ENCODE measurements around the gene ARHGAP35. TPM values are rescaled to one million over a fixed set of nuclear protein-coding genes. Genes with fewer than 3 reads are reported as not detected.
"Not testable (repeated sequence)": the region's sequence is repeated elsewhere in the genome, so short reads cannot be mapped to it uniquely, and the experiment has no call there.

ARHGAP35 gene
- total RNA-seq, 1 donor from 2014 or later, result 31.0 TPM

DNA sequence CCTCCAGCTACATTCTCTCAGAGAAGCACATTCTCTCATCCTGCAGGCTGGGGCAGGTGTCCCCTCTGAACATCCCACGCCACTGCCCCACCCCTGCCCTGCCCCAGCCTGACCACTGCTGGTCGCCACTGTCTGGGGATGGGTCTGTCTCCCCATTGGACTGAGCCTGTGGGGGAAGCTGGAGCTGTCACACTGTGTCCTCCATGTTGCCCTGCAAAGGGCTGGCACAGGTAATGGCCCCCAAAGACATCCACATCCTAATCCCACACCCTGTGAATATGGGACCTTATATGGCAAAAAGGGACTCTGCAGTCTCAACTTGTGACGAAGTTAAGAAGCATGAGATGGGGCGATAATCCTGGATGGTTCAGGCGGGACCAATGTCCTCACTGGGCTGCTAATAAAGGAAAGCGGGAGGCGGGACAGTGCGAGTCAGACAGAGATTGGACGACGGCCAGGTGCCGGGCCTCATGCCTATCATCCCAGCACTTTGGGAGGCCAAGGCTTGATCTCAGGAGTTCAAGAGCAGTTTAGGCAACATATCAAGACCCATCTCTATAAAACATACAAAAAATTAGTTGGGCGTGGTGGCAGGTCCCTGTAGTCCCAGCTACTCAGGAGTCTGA, 19.2 kb upstream of the ARHGAP35 start:
- intact Hi-C loops (cut with micrococcal nuclease), result loop anchor here (2.0 kb wide), 1 partner anchor 55 kb away; no protein-coding TSS in a partner anchor

DNA sequence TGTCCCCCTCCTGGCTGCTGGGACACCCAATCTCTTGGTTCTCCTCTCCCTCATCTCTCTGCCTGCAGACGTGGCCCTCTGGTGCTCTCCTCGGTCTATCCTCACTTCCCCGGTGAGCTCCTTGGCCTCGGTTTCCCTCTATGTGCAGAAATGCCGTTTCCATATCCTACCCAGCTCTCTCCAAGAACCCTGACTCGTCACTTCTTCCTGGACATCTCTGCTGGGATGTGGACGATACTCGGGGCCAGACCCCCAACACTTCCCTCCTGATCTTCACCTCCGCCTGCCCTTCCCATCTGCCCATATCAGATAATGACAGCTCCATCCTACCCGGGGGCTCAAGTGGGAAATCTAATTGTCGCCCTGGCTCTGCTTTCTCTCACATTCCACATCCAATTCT, 18.0 kb upstream of the ARHGAP35 start:
- intact Hi-C loops (cut with micrococcal nuclease), result no loop called here

DNA sequence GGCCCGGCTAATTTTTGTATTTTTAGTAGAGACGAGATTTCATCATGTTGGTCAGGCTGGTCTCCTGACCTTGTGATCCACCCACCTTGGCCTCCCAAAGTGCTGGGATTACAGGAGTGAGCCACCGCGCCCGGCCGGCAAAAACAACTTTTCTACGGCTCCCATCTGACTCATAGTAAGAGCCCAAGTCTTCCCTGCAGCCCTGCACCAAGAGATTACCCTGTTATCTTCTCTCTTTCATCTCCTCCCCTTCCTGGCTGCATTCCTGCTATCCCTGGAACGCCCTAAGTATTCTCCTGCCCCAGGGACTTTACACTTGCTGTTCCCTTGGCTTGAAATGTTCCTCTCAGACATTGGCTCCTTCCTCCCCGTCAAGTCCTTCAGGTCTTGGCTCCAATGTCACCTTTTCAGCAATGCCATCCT, 16.7 kb upstream of the ARHGAP35 start:
- intact Hi-C loops (cut with micrococcal nuclease), result no loop called here

DNA sequence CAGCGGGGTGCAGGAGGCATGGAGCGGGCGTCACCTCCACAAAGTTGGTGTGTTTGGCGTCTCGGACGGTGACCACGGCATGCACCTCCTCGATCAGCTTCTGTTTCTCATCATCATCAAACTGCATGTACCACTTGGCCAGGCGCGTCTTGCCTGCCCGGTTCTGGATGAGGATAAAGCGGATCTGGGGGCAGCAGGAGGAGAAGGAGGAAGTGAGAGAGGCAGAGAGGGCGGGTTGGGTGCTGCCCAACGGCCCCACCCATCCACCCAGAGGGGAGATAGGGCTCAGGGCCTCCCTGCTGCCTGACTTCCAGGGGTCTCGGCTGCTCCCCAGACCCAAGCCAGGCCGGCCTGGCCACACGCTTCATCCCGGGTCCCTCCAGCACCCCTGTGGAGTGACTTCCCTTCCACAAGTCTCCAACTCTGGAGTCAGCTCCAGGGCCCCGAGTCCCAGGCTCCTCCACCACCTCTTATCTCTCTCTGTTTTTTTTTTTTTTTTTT, 14.8 kb upstream of the ARHGAP35 start:
- intact Hi-C loops (cut with micrococcal nuclease), result no loop called here

DNA sequence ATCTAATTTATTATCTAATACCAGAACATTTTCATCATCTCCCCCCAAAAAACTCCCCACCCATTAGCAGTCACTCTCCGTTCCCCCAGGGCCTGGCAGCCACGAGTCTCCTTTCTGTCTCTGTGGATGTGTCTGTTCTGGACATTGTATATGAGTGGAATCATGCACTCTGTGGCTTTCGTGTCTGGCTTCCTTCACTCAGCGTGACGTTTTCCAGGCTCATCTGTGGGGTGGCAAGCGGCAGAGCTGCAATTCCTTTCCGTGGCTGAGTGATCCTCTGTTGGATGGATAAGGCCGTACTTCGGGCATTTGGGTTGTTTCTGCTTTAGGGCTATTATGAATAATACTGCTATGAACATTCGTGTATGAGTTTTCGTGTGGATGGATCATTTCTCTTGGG, 13.3 kb upstream of the ARHGAP35 start:
- intact Hi-C loops (cut with micrococcal nuclease), result no loop called here

DNA sequence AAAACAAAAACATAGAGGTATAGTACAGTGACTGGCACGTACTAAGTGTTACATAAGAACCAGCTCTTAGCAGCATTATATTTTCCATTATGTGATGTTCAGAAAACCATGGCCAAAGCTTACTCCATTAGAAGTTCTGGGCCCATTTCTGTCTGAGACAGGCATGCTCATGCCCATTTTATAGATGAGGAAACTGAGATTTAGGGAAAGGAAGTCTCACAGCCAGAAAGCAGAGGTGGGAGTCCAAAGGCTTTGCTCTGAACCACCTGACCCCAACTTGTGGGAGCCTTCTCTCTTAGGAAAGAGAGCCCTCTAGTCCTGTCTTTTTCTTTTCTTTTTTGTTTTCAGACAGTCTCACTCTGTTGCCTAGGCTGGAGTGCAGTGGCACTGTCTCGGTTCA, 12.4 kb upstream of the ARHGAP35 start:
- intact Hi-C loops (cut with micrococcal nuclease), result no loop called here

DNA sequence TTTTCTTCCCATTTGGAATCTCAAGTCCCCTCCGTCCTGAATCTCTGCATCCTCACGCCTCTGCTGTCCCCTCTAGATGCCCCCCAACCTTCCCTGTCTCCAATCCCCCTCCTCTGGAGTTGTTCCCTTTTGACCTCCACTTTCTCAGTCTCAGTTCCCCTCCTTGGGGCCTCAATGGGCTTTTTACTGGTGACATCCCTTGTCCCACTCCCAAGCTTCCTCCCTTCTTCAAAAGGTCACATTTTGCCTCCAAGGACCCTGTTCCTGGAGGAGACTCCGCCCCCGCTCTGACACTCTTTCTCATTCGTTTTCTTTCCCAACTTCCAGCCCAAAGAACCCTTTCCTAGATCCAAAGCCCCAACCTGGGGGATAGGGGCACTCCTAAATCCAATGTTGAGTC, 11.2 kb upstream of the ARHGAP35 start:
- intact Hi-C loops (cut with micrococcal nuclease), result loop anchor here (1.0 to 2.0 kb wide), 8 partner anchors 57 to 987 kb away; partner anchors contain the start of genes CCDC9, PRKD2, SYMPK and TMEM160

DNA sequence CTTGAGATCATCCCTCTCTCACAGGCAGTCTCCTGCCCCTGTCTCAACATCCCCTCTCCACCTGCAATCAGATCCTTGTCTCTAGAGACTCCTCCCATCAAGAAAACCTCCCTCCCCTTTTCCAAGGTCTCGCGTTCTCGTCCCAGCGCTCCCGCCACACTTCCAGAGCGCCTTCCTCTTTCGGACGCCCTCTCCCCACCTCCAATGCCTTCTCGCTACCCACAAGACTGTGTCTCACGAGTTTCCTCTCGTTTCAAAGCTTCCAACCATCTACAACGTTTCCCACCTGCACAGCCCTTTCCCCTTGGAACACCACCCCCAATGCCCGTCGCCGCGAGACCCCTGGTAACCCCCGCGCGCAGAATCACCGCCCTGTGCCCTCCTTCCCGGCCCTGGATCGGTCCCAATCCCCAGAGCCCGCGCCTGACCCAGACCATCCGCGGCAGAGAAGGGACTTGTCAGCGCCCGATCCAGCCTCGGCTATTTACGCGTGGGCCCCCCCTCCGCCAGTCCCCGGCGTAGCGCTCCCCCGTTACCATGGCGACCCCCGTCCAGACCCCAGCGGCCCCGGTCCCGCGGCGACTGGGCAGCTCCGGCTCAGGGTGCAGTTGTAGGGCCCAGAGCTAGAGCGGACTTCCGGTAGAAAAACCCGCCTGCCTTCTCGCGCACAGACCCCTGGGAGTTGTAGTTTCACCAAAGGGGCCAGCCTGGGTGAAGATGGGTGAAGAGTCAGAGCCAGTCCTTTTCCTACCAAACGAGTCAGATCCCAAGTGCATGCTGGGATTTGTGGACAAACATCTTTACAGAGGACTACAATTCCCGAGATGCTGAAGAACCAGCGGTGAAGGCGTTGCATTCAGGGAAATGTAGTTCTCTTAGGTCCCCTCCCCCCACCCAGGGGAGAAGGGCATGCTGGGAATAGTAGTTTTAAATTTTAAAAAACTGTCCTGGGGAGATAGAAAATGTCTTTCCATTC, 10.3 kb upstream of the ARHGAP35 start, which contains the start of gene AP2S1:
TSS of gene AP2S1 (minus strand) at position 619 of the 976 bp plus-strand sequence. CDS start at position 539, 80 bp downstream.
- intact Hi-C loops (cut with micrococcal nuclease), result loop anchor here (1.0 to 2.0 kb wide), 10 partner anchors 10 to 988 kb away; partner anchors contain the start of genes ARHGAP35, CCDC9, PRKD2 and SYMPK

DNA sequence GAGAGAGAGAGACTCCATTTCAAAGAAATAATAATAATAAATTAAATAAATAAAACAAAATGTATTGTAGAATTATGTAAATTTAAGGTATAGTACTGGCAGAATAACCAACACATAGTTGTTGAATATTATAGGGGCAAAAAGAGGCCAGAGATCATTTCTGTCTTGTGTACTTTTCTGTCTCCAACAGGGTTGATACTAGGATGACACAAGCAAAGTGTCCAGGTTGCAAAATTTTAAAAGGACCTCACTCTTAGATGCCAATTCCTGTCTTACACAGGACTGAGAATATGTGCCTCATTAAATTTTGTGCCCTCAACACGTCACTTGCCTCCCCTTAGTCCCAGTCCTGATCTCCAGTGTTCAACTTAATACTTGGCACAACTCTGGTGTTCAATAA, 8.0 kb upstream of the ARHGAP35 start:
- intact Hi-C loops (cut with micrococcal nuclease), result no loop called here

DNA sequence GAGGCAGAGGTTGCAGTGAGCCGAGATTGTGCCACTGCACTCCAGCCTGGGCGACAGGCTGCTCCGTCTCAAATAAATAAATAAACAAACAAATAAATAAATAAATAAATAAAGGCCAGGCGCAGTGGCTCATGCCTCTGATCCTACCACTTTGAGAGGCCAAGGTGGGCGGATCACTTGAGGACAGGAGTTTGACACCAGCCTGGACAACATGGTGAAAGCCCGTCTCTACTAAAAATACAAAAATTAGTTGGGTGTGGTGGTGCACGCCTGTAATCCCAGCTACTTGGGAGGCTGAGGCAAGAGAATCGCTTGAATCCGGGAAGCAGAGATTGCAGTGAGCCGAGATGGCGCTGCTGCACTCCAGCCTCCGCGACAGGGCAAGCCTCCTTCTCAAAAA, 6.1 kb upstream of the ARHGAP35 start:
- intact Hi-C loops (cut with micrococcal nuclease), result not testable (repeated sequence)

DNA sequence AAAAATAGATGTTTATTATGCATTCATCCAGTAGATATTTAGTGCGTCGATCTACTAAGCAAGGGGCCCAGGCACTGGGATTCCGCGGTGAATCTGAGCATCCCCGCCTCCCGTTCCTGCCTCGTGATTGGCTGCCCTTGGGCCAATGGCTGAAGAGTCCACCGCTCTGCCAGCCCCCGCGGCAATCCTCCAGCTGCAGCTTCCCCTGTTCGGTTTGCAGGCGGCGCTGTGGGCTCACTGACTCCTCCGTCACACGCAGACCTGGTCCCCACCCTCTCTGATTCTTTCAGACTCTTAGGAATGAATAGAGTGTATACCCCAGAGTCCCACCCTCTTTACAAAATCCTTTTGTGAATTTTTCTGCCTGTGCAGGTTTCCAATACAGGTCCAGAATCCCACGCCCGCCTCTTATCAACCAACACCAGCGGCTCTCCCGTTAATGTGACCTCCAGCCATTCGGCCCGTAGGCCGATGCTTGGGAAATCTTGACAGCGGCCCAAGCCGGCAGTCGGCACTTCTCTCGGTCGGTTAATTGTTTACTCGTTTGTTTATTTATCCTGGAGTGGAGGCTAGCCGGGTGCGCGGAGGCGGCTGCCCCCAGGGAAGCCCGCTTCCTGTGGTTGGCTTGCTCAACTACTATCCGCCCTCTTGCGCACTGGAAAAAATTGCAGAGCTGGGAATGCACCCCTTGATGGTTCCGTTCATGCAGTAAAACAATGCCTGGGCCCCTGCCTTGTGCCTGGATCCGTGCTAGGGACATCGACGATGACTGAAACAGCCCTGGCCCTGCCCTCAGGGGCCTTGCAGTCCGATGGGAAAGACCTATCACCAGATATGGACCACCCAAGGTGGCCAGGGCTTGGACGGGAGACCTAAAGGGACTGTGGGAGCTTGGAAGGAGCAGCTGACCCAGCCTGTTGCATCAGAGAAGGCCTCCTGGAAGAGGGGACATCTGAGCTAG, 4.5 kb upstream of the ARHGAP35 start:
- intact Hi-C loops (cut with micrococcal nuclease), result loop anchor here (1.0 kb wide), 2 partner anchors 70 to 135 kb away; no protein-coding TSS in a partner anchor

DNA sequence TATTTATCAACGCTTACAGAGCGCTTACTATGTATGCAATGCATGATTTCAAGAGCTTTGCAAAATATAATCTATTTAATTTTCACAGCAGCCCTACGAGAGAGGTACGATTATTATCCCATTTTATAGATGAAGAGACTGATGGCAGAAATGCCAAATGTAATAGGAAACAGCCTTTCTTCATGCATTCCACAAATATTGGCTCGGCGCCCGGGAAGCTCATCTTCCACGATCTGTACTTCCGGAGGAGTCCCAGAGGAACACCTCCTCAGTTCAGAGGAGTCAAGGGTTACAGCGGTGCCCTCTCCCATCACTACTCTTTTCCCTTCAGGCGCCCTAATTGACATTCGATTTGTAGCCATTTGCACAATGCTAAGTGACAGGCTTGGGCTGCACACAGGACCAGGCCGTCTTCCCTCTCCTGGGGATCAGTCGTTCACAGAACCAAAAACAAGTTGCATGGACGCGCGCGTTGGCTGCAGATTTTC, 1.1 kb upstream of the ARHGAP35 start:
- intact Hi-C loops (cut with micrococcal nuclease), result loop anchor here (1.0 to 5.0 kb wide), 7 partner anchors 8 to 488 kb away; partner anchors contain the start of genes DHX34, INAFM1 and ZC3H4

DNA sequence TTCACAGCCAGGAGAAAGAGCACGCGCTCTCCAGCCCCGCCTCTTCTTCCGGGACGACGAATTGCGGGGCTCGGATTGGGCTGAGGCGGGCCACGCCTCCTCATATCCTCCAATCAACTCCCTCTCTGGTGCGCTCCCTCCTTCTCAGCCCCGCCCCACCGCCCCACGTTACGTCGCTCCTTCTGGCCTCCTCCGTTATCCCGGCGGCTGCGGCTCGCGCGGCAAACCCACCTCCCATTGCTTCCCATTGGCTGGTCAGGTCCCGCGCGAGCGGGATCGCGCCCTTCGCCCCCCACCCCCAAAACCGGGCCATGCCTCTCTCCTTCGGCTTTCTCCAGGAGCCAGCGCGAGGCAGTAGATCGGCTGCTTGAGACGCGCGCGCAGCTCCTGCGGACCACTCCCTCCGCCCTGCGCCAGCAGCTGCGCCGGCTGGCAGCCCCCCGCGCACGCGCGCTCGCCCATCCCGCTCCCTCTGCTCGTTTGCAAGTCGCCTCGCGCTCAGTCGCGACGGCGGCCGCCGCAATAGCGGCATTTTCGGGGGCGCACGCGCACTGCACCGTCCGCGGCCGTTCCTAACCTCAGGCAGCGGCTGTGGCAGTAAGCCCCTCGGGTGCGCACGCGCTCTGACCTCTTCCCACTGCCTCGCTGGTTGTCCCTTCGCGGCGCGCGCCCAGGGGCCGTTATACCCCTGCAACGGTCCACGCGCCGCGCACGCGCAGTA, 512 bp upstream of the ARHGAP35 start:
- intact Hi-C loops (cut with micrococcal nuclease), result loop anchor here (1.0 to 5.0 kb wide), 7 partner anchors 9 to 487 kb away; partner anchors contain the start of genes DHX34, INAFM1 and ZC3H4

DNA sequence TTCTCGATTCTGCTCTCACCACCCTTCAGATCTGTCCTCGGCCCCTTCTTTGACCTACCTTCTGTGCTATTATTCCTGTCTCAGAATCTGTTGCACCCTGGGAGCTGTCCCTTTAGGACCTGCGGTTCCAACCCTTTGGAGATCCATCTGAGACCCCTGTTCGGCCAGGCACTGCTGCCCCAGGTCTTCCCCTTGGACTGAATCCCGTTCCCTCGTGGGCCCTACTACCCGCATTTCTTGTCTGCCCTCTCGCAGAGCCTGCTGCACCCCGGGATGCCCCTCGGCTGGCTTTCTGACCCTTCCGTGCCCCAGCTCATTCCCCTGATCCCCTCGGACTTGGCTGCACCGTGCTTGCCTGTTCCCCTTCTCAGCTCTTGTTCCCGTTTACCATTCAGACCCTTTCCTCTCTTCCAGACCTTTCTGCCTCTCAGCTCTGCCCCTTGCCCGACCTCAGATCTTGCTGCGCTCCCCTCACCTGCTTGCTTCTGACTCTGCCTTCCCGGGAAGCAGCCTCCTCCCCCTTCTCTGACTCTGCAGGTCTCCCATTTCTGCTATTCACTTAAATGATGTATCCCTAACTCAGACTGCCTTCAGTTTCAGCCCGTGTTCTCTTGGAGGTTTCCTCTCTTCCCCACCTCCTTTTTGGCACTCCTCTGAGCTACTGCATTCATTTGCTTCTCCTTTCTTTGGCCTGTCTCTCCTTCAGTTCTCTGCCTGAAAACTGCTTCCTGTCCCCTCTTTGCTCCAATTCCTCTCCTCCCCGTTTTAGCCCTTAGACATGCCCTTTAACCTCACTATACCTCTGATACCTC, 1.1 kb downstream of the ARHGAP35 start:
- intact Hi-C loops (cut with micrococcal nuclease), result loop anchor here (1.0 to 5.0 kb wide), 4 partner anchors 73 to 485 kb away; partner anchors contain the start of genes DHX34 and SAE1

DNA sequence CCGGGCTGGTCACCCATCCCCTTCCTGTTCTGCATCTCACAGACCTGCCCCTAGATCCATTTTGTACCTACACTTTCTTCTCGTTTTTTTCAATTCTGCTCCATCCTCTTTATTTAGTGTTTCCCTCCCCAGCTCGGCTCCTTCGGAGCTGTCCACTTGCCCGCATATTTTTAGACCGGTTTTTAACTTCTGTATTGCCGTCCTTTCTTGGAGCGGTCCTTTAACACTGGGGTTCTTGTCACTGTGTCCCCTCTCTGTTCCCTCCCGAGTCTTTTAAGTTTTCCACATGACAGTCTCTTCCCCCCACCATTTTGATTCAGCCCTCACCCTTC, 1.7 kb downstream of the ARHGAP35 start:
- intact Hi-C loops (cut with micrococcal nuclease), result loop anchor here (1.0 to 5.0 kb wide), 3 partner anchors 129 to 485 kb away; partner anchors contain the start of genes DHX34 and SAE1

DNA sequence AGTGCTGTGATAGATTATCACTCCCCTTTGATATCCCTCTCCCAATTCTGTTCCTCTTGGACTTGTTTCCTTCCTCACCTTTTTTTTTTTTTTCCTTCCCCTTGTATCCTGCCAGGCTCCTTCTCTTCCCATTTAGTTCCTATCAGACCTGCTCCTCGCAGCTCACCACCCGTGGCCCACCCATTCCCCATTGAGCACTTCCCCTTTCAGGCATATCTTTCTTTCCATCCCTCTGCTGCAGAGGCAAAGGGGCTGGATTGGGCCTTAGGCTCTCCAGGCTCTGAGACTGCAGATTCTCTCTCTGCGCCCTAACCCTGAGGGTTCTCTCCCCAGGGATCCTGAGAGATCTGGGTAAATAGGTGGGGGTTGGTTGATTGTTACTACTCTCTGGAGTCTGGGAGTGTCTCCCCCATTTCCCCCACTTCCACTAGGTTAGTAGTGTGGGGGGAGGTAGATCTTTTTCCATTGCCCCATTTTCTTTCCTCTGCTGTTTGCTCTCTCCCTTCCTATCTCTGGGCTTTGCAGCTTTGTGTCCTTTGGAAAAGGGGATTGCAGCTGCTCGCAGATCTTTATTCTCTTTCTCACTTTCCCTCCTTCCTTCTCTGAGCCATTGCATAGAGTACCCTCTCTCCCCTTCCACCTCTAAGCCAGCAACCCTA, 2.3 kb downstream of the ARHGAP35 start:
- intact Hi-C loops (cut with micrococcal nuclease), result loop anchor here (1.0 to 5.0 kb wide), 3 partner anchors 128 to 484 kb away; partner anchors contain the start of genes DHX34 and SAE1

DNA sequence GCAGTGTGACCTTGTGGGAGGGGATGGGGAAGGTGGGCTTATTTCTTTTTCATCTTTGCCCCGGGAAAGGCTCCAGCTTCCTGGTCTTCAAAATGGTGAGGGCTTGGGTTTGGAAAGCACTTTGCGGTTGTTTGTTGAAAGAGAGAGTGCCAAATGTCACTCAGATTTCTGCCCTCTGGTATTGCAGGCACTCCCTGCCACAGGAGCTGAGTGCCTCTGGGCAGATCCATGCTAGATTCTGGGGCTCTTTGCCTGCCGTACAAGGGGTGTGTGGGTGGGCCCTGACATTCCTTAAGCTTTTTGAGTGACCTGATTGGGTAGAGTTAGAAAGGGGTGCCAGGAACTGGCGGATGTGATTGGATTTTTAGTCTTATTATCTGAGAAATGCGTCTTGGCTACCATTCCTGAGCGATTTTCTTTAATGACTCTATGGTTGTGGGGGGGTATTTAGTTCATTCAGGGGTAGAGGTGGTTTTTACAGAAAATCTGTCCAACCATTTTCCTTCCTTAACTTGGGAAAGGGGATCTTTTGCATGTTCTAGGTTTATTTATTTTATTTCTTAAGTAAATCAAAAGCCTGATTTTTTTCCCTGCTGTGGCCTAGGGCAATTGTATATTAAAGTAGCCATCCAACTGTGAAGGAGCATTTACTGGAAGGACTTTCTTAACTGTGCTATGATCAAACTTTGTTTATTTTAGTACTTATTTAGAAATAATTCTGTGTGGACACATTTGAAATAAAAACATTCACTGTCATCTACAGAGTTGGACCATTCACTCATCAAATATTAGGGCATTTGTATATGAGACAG, 3.2 kb downstream of the ARHGAP35 start:
- intact Hi-C loops (cut with micrococcal nuclease), result loop anchor here (5.0 kb wide), 1 partner anchor 483 kb away; the partner anchor contains the start of gene DHX34
